Measurements from ENCODE around the gene RFTN2. TPM values are rescaled to one million over a fixed set of nuclear protein-coding genes. Genes with fewer than 3 reads are reported as not detected.
"Not testable (repeated sequence)": the region's sequence is repeated elsewhere in the genome, so short reads cannot be mapped to it uniquely, and the experiment has no call there.

Gene RFTN2
- total RNA-seq, 1 donor from 2014 or later: 7.5 TPM

DNA sequence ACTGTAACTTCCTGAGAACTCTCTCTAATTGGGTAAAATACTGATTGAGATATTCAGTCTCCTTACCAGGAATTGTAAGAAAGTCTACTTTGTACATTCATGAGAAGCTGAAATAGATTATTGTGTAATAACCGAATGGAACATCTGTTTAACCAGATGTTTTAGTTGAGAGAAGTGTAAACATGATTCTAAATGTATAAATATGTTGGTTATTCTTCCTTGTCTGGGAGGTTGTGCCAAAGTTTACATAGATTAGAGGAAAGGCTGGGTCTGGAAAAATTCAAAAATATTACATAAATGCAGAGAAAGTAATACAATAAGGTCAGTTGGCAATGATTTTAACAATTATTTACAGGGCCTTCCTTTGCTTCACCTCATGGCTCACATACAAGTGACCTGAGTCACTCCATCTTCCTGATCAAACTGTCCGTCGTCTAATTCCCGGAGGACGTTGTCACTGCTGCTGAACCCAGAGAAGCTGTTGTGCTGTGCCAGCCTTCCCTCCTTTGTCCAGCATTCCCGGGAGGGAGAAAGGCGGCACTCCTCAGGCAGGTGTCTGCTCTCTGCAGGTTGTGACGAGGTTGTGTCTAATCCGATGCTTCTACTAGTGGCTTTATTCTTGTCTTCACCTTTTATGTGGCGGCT, 103.6 kb downstream of the RFTN2 start:
- DNase-seq (no peak), ATAC-seq (peak; percentile 46)
- intact Hi-C loops (cut with micrococcal nuclease): no loop called here

- intact Hi-C loops (cut with micrococcal nuclease): no loop called here
- DNase-seq (no peak), ATAC-seq (no peak)
These were observed 115.2 kb downstream of the RFTN2 start for GRCh38 chr2:197560146-197560665.

DNA sequence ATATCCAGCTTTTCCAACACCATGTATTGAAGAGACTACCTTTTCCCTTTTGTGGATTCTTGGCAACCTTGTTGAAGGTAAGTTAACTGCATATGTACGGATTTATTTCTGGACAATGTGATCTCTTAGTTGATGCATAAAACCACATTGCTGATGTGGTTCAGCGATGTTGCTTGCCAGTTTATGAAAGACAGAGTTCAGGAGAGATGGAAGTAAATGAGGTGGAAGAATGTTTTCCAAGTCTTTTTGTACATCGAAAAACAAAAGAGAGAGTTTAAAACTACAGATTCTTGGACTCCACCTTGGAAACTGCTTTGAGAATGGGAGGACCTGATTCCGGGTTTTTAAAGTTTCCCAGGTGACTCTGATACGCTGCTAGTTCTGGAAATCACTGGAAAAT, 115.7 kb downstream of the RFTN2 start:
- ATAC-seq (no peak), DNase-seq (no peak)
- intact Hi-C loops (cut with micrococcal nuclease): no loop called here

DNA sequence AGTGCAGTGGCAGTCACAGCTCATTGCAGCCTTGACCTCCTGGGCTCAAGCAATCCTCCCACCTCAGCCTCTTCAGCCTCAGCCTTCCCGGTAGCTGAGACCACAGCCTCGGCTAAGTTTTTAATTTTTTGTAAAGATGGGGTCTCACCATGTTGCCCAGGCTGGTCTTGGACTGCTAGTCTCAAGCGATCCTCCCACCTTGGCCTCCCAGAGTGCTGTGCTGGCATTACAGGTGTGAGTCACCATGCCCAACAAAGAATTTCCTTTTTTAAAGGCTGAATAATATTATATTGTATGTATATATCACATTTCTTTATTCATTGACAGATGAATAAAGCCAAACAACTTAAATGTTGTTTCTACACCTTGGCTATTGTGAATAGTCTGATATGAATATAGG, 117.0 kb downstream of the RFTN2 start:
- intact Hi-C loops (cut with micrococcal nuclease): no loop called here
- no peak for DNase-seq
- ATAC-seq: no peak

GRCh38 chr2:197556456-197556855, 118.9 kb downstream of the RFTN2 start:
- intact Hi-C loops (cut with micrococcal nuclease): no loop called here
- no peak for DNase-seq
- peak; percentile 41 for ATAC-seq

DNA sequence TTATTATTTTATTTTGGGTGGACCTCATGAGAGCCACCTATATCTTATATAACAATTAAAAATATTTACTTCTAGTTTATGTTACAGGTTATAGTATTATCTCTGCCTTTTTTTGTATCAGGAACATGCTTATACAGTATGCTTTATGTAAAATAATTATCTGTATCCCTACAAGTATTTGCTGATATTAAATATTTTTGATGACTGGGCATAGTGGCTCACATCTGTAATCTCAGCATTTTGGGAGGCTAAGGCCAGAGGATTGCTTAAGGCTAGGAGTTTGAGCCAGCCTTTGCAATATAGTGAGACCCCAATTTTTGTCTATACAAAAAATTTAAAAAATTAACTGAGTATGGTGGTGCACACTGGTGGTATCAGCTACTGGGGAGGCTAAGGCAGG, 119.9 kb downstream of the RFTN2 start:
- ATAC-seq: no peak
- intact Hi-C loops (cut with micrococcal nuclease): no loop called here

DNA sequence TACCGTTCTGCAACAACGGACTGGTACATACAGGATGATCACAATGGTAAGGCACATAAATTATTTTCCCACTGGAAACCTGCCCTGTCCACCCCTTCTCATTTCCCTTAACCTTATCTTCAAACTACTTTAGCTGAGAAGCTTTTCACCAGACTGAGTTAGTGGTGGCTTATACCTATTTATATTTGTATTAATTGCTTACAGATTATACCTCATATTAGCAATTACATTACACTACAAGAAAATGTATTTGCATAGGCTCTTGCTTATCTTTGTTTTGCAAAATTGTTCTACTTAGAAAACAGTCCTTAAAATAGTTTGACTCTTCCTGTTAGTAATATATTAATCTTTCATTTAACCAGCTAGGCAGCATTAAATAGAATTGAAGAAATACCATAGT, 124.1 kb downstream of the RFTN2 start:
- DNase-seq; ATAC-seq; intact Hi-C loops (cut with micrococcal nuclease): not testable (repeated sequence)

More for the DNA sequence above, 119.9 kb downstream of the RFTN2 start:
- no peak for DNase-seq

DNA sequence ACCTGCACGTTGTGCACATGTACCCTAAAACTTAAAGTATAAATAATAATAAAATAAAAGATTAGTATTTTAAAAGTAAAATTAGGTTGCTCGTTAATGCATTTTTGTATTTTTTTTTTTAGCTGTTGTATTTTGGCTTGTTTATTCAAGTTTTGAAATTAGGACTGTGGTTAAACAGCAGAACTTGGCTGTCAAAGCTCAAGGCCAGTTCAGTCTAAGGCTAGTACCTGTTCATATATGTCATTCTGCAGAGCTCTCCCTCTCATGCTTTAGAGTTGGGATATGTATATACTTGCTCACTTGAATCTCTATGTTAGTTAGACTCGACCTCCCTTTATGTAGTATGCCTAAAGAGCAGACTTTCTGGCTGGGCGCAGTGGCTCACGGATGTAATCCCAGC, 126.8 kb downstream of the RFTN2 start:
- intact Hi-C loops (cut with micrococcal nuclease): no loop called here
- ATAC-seq: no peak
- DNase-seq: no peak

GRCh38 chr2:197547163-197547900, 128.1 kb downstream of the RFTN2 start:
- ATAC-seq: no peak

GRCh38 chr2:197543206-197543605, 132.2 kb downstream of the RFTN2 start:
- DNase-seq: no peak
- intact Hi-C loops (cut with micrococcal nuclease): no loop called here
- no peak for ATAC-seq

More at GRCh38 chr2:197547163-197547900, 128.1 kb downstream of the RFTN2 start:
- no peak for DNase-seq
- intact Hi-C loops (cut with micrococcal nuclease): no loop called here

DNA sequence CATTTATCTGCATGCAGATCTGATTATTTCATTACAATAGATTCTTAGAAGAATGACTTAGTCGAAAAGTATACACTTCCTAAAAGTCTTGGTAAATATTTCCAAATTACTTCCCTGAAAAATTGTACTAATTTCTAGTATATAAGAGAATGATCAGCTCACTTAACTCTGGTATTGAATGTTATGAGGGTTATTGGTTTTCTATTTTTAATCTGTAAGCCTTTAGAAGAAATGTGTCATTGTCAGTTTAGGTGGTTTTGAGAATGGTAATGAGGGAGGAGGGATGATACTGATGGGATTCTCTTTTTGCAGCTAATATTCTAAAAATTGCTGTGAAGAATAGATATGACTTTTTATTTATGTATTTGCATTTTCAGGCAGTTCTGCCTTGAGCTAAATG, 135.7 kb downstream of the RFTN2 start:
- DNase-seq (no peak), ATAC-seq (no peak)
- intact Hi-C loops (cut with micrococcal nuclease): no loop called here

- intact Hi-C loops (cut with micrococcal nuclease): no loop called here
- peak; percentile 27 for ATAC-seq
- no peak for DNase-seq
These were observed 137.0 kb downstream of the RFTN2 start for GRCh38 chr2:197538412-197538811.

Other genes starting within 250 kb of the RFTN2 start
- 132 TPM for gene SF3B1, start 240.6 kb downstream of the RFTN2 start, total RNA-seq
- gene COQ10B, start 222.0 kb downstream of the RFTN2 start, total RNA-seq: 25.6 TPM
- gene HSPD1, start 175.7 kb downstream of the RFTN2 start, total RNA-seq: 152 TPM
- gene HSPE1, start 175.2 kb downstream of the RFTN2 start, total RNA-seq: 118 TPM
- gene MOB4, start 159.5 kb downstream of the RFTN2 start, total RNA-seq: 33.0 TPM
- 6.7 TPM for gene MARS2, start 29.8 kb upstream of the RFTN2 start, total RNA-seq
- gene BOLL, start 109.7 kb upstream of the RFTN2 start, total RNA-seq: not detected
- 100 TPM for gene PLCL1, start 129.0 kb upstream of the RFTN2 start, total RNA-seq